Stimulated activated CD4-positive, alpha-beta T cell treated with anti-CD3 and anti-CD28 coated beads, Interleukin-2, amount 100 ng/mL, for 24 hours (primary cell): ENCODE results near the gene ACYP1.

ENCODE experiments used
- DNase-seq, 2 donors: peaks; one replicate each; pipeline ENCODE4 v3.0.0-alpha.2; 2020

ACYP1 gene

DNA sequence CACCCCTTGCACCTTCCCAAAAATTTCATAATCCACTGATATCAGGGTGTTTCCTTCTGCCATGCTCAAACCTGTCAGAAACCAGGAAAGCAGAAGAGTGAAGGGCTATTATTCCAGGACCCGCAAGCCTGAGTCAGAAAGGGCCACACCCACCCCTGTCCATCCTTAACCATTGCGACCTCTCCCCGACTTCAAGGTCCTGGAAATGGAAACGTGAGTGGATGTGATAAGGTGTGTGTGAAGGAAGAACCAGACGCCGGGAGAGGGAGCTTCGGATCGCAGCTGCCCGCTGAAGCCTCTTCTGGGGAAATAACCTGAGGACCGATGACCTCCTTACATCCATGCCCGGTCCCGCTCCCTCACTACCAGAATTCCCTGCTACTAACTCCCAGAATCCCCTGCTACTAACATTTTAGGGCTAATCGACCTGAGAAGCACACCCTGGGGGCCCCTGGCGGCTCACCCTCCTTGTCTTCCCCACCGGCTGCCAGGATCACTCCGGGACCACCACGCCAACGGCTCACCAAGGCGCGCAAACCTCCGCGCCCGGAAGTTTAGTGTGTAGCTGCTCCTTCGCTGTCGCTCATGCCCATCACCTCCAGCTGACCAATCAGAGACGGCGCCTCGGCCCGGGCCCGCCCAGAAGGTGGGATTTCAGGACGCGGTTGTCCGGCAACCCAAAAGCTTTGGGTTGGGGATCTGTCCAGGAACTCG, at the start of gene ACYP1:
Gene ACYP1, minus strand, starts transcription at position 534 of the 714 bp plus-strand sequence. Its CDS starts 471 bp downstream, at position 63.
- peak; percentile 93 to 95 for DNase-seq

DNA sequence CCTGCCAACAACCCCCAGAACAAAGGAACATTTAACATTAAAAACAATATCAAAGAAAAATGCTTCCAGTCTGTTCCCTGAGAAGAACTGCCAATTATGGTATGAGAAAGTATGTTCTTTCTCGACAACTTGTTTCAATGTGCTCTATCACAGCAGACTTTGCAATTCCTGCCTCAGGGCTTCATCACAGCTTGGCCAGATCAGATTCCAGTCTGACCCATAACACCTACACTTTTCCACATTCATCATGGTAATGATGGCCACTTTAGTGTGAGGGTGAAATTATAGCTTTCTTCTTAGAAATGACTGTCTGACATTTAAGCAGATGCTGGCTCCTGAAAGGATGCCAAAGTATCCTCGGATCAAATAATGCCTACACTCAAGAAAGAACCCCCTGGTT, 46.1 kb upstream of the ACYP1 start:
- no peak for DNase-seq

DNA sequence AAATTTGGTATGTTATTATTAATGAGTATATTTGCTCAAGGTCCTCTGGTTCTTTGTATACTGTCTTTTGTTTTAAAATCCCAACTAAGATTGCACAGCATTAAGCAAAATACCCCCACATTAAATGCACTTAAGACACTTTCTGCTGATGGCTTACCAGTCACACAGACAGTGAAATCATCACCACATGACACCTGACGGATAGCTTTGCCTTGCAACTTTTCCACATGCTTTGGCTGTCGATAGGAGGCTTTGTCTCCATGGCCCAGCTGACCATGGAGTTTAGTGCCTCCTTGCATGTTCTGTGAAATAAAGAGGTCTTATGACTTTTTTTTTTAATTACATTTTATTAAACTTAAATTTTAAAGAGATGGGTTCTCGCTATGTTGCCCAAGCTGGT, 43.4 kb upstream of the ACYP1 start:
- DNase-seq, result no peak

DNA sequence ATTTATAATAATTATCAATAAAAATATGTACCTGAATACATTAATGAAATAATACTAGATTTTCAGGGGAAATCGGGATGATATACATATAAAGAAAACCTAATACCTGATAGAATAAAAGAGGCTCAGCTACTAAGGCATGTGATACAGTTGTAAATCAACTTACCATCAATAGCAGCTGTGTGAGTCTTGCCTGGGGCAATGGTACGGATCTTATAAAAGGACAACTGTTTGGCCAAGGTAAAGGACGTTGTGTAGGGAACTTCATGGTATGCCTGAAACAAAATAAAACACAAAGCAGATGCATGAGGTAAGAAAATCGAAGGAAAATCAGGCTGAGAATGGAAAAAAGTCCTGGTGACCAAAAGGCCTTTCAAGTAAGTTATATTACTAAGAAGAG, 37.7 kb upstream of the ACYP1 start:
- no peak for DNase-seq

DNA sequence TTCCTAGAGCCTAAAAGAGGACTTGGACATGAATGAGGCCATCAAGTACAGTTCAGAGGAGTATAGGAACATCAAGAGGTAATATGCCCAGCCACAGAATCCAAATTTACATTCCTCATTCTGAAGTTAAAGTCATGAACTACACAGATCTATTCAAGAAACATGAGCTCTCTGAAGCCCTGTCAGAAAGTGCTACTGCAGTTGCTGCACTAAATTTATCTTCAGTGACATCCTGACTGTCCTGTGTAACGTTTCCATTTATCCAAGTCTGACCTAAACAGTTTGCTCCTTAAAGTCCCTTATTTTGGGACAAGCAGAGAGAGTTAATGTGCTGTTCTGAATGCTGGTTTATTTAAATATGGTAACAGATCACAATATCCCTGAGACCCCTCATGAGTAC, 34.9 kb upstream of the ACYP1 start:
- DNase-seq, result no peak

DNA sequence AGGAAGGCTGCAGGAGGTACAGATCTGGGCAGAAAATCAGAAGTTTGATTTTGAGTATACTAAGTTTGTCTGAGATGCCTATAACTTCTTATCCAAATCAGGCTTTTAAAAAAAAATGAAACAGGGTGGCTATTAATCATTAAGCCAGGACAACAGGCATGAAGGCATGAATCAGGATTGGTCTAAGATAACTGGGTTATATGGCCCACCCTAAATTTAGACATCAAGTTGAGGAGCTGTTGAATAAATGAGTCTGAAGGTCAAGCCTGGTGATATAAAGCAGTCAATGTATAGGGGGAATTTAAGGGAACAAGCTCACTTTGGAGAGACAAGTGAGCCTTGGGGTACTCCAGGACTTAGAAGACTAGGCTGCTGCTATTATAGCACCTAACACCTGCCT, 34.4 kb upstream of the ACYP1 start:
- no peak for DNase-seq

DNA sequence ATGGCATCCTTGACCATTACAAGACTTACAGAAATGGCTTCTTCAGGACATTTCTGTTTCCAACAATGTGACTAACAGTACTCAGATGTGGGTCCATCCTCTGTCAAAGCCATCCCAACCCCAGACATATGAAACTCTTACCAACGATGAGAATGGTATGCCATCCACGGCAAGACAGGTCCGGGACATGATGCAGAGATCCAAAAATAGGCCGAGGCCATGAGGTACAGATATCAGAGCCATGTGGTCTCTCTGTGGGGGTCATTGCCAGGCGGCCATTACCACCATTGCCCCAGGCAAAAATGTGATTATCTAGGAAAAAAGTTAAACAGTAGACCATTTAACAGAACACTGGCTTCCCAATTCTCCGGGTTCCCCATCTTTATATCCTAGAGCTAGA, 33.1 kb upstream of the ACYP1 start:
- DNase-seq, result no peak

DNA sequence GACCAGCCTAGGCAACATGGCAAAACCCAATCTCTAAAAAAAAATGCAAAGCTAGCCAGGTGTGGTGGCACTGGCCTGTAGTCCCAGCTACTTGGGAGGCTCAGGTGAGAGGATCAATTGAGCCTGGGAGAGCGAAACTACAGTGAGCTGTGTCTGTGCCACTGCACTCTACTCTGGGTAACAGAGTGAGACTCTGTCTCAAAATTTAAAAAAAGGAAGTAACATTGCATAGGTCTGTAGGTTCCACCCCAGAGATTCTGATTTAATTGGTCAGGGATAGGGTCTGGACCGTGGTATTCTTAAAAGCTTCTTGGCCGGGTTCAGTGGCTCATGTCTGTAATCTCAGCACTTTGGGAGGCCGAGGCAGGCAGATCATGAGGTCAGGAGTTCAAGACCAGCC, 31.9 kb upstream of the ACYP1 start:
- no peak for DNase-seq

DNA sequence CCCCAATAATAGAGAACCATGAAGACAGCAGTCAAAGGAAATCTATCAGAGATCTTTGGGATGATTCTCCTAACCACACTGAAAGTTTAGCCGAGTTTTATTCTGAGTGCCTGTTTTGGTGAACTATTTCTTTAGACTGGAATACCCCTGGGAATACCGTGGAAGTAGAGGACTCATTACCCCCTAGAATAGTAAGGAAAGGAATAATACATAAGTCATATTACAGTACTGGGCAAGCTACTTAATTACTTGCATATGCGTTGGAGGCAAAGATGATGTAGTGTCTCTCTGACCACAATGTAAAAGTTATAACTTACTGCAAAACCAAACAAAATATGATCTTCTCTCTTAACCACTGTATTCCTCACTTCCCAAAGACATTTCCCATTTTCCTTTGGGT, 31.1 kb upstream of the ACYP1 start:
- DNase-seq, result no peak

DNA sequence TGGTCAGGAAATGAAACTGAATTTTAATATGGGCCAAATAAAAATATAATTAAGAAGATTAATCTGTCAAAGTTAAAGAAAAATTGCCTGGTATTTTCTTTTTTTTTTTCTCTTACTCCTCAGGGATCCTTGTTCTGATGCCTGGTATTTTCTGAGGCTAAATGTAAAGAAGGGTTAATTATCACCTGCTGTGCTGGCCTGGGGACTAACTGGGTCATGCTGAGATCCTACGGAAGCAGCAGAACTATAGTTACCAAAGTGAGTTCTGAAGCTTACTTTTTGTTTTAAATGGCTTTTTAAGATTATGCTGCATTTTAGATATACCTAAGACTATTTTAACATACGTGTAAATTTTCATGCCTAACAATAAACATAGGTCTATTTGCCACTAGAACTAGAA, 28.9 kb upstream of the ACYP1 start:
- DNase-seq, result no peak

DNA sequence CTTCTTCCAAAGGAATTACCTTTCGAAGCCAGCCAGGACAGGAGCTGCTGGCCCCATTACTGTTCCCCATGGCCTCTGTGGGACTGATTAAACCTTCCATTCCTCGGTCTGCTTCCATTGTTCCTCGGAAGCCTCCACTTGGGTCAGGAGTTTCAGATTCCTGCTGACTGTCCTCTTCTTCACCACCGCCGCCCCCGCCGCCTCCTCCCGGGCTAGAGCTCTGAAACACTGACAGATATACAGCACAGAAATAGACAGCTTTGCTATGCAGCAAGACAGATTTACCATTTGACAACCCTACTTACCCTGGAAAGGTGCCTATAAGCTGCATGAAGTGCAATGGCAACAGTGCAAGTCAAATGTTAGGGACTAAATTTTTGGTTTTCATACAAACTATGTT, 27.4 kb upstream of the ACYP1 start:
- no peak for DNase-seq

DNA sequence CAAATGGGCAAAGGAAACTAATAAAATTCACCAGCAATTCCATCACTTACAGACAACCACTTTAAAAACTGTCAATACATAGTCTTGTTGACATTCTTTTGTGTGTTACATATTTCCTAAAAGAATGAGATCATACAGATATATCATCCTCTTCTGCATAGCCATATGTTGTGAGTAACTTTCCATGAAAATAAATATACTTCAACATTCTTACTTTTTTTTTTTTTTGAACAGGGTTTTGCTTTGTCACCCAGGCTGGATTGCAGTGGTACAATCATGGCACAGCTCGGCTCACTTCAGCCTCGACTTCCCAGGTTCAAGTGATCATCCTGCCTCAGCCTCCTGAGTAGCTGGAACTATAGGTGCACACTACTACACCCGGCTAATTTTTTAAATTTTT, 26.5 kb upstream of the ACYP1 start:
- no peak for DNase-seq

DNA sequence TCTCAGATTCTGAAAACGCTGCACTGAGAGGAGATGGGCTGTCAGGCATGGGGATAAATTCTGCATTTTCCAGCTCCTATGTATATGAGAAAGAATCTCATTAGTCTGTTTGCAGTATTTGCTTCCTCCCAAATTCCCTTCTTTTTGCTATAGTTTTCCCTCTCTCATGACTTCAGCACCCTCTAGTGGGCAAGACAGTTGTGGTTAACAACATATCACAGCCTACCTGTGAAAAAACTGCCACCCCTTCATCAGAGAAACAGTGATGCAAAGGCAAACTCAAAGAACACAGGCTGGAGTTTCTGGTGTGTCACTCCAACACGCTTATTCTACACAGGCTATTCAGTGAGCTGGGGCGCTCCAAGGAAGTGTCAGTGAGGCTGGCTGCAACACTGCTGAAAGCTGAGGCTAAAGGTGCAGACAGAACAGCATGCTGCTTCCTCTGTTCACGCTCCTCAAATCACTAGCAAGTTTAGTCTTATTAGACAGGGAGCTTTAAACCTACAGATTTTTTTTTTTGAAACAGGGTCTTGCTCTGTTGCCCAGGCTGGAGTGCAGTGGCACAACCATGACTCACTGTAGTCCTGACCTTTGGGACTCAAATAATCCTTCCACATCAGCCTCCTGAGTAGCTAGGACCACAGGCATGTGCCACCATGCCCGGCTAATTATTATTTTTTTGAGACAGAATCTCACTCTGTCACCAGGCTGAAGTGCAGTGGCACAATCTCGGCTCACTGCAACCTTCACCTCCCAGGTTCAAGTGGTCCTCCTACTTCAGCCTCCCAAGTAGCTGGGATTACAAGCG, 24.9 kb upstream of the ACYP1 start:
- DNase-seq, result peak; percentile 8 to 37

DNA sequence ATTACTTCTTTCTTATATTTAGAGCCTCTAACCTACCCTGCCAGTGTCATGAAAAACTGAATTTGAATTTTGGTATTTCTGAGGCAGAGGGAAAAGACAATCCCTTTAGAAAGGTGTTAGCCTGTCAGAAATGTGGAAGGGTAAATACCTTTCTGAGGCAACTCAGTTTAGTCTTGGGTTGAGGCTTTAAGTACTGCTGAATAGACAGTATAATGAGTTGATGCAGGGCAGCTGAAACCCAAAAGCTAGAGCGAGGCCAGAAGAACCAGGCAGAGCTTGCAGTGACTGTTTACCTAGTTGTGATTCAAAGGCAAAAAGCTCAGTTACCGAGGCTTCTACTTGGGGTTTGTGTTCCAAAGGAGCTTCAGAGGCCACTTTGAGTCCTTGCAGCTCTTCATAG, 24.3 kb upstream of the ACYP1 start:
- DNase-seq, result no peak

DNA sequence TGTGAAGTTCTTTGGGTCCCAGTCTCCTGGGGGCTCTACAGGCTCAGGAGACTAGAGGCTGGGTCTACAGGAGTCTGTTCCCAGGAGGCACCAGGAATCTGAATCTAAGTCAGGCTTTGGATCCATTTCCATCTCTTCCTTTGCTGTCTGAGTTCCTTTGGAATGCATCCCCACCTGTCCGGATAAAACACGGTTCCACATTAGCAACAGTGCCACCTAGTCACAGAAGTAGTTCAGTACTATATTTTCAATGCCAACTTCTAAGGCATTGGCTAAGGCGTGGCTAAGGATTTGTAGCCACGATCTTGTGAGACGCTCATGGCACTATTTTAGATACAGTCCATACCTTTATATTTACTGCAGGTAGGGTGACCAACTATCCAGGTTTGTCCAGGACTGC, 20.7 kb upstream of the ACYP1 start:
- no peak for DNase-seq

DNA sequence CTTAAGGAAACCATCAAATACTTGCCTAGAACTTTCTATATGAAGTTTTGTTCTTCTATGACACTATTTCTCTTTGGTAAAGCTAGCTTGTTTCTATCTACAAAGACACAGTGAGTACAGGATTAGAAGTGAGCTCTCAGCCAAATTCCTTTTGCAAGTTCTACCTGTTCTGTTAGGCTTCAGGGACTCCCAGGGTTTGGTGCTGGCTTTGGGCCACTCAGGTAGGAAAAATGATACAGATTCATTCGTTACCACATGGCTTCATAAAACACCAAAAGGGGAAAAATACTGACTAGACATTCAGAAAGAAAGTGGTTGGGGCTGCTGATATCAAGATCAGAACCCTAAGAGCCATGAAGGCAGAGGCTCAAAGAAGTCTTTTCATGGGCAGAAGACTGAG, 19.4 kb upstream of the ACYP1 start:
- DNase-seq, result no peak

DNA sequence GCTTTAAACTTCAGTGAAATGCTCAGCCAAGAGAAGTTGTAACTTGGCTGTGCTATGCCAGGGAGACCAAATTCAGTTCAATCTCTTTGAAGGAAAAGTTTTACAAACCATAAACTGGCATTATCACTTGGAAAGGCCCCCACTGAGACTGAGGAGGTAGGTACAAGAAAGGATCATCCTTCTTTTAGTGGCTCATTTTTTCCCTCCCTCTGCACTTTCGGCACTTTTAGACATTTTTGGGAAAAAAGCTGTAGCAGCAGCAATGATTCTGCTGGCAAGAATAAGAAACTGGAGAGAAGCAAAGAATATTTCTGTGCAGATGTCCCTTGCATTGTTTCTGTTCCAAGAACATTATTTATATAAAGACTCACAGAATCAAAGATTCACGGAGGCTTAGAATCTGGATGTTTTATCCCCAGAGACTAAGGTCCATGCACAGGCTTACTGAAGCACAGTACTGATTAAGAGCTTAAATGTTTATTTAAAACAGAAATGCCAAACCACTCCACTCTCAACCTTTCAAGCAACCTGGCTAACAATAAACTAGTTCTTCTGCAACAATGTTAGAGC, 17.9 kb upstream of the ACYP1 start:
- DNase-seq, result no peak

DNA sequence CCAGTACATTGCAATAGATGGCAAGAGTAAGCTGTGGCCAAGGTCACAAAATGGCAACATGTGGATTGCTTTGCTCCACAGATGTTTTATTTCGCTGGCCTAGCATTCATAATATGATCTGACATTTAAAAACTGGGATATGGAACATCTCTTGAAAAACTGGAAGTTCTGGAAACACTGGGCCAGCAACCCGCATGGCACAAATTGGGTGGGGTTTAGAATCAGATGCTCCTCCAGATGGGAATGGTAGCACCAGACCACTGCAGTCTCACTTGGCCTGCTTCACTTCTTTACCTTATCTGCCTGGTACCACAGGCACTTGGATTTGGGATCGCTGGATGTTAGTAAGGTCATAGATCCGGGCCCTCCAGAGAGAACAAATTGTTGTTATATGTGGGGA, 15.7 kb upstream of the ACYP1 start:
- DNase-seq, result no peak

DNA sequence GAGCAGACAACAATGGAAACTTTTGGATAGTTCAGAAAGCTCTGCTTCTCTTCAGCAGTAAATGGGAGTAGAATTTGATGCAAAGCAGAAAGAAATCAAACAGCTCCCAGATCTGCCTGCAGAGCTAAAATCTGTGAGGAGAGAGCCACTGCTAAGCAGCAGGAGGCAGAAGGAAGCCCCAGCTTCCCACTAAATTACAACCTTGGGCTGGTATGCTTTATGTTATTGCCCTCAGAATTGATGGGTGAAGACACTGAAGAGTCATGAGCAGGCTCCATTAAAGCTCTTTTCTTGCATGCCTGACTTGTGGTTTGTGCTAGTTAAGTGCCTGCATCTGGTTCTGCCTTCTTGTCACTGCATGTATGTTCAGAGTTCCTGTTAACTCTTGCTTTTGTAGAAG, 14.0 kb upstream of the ACYP1 start:
- no peak for DNase-seq

DNA sequence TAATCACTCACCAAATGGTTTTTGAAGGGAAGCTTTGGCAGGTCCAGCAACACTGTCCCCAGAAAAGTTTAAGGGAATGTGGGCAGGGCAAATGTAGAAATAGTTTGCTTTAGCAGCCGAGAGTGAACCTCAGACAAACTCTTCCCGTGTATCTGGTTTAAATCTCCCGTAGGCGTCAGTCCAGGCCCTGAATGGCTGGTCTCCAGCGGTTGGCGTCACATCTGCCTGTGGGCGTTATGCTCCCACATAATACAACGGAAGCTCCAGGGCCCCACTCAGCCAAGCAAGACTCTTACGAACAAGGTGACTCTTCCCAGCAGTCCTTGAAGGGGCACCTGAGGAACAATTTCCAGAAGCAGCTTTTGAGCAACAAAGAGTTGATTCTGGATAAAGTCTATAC, 6.6 kb upstream of the ACYP1 start:
- no peak for DNase-seq

DNA sequence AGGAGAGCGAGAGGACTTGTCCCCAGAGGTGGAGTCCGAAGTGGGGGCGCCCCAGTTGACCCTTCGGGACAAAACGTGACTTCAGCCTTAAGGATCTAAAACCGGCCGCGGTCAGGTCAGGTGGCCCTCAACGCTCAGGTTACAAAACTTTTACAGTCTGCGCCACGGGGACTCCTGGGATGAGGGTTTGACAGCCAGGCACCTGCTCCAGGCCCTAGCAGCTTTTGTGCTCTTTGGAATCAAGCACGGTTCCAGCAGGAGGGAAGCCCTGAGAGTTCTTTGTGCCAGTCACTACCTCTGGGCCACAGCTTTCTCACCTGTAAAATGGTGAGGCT, 6.0 kb upstream of the ACYP1 start:
- DNase-seq, result no peak

DNA sequence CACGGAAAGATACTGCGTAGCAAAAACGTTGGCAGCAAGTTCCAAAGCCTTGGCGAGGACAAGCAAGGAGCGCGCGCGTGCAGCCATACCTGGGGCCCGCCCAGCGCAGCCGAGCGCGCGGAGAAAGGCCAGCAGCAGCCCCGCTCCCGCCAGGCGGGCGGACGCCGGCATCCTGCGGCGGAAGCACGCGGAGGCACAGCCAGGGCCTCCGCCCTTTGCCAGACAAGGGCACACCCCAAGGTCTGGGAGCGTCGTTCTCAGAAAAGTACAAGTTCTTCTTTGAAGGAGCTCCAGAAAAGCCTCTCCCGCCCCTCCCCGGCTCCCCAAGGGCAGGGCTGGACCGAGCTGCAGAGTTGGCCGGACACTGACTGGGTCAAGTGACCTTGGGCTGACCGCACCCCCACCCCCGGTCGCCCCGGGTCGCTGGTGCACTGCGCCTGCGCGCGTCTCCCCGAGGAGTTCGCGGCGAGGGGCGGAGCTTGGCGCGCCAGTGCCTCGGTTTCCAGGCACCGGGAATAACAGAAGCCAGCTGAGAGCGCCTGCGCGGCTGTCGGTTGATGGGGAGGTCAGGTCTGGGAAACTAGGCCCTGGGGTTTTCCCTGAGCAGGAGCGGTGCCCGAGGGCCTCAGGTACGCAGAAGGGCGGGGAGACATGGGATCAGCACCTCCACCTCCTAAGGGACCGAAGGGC, 5.4 kb upstream of the ACYP1 start, which contains the start of gene ZC2HC1C:
Gene ZC2HC1C, plus strand, starts transcription at position 521 of the 690 bp plus-strand sequence. CDS start 933 bp downstream, outside the sequence.
- DNase-seq, result peak; percentile 71 to 85

DNA sequence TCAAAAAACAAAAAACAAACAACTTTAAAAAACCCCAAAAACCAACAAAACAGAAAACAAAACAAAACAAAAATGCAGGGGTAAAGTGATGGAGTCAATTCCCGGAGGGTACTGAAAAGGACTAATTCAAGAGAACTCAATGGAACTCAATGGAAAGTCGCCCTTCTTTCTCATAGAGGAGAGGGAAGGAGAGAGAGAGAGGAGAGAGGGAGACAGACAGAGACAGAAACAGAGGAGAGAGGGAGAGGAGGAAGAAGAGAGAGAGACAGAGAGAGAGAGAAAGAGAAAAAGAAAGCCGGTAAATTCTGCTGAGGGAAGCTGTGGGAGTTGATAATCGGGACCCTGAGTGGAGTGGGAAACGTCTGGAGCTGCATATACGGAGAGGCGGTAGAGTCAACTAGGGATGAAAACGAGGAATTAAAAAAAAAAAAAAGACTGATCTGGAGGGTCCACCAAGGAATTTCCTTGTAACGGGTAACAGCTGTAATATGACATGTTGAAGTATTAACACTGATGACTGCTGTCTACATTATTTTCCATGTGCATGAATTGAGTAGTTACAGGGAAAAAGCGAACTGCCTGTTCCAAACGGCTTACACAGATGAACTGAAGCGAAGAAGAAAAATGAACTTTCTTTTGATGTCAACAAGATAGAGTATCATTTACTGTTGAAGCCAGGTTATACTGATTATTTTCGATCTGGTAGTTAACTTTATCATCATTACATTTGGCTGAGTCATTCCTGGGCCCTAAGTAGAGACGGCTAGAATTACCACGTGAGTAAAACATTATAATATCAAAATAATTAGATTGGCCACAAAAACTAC, 4.7 kb upstream of the ACYP1 start:
- no peak for DNase-seq
